Effector memory CD4-positive, alpha-beta T cell (primary cell): ENCODE results near the gene MTA1.

Experiments used
- DNase-seq, 3 donors: peaks; one replicate each; pipeline ENCODE4 v3.0.0-alpha.2; 2020
- H3K27ac ChIP-seq: 2 replicates; pipeline ENCODE4 v1.7.0; 2013; ENCODE audit warnings: mild to moderate bottlenecking, low read length, moderate library complexity; ENCODE audit not compliant: insufficient read depth, poor library complexity, severe bottlenecking
- H3K27me3 ChIP-seq: replicated peaks from 2 replicates; pipeline ENCODE4 v1.7.0; 2013; ENCODE audit warnings: mild to moderate bottlenecking, low read length; ENCODE audit not compliant: insufficient read depth, control insufficient read depth, poor library complexity, severe bottlenecking
- H3K36me3 ChIP-seq: 2 replicates; pipeline ENCODE4 v1.7.0; 2013; ENCODE audit warnings: mild to moderate bottlenecking, low read length, moderate library complexity; ENCODE audit not compliant: control insufficient read depth, insufficient read depth
- H3K4me1 ChIP-seq: 2 replicates; pipeline ENCODE4 v1.7.0; 2013; ENCODE audit warnings: low read length, mild to moderate bottlenecking; ENCODE audit not compliant: control insufficient read depth, insufficient read depth, poor library complexity, severe bottlenecking
- H3K4me3 ChIP-seq: 2 replicates; pipeline ENCODE4 v1.7.0; 2013; ENCODE audit warnings: low read length, low read depth, mild to moderate bottlenecking; ENCODE audit not compliant: insufficient read depth, poor library complexity, severe bottlenecking
- H3K9me3 ChIP-seq: 2 replicates; pipeline ENCODE4 v1.7.0; 2013; ENCODE audit warnings: mild to moderate bottlenecking, low read length, moderate library complexity; ENCODE audit not compliant: control insufficient read depth

MTA1 gene

DNA sequence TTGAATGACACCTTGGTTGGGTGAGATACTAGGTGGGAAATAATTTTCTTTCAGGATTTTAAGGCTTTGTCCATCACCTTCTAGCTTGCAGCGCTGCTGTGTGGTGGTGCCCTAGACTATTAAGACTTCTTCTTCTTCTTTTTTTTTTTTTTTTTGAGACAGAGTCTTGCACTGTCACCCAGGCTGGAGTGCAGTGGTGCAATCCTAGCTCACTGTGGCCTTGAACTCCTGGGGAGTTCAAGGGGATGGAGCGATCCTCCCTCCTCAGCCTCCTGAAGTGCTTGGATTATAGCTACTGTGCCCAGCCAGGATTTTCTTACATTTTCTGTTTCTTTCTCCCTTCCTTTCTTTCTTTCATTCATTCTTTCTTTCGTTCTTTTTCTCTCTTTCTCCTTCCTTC is 10.3 kb upstream of the MTA1 start:
- DNase-seq: no peak
- Histone ChIP-seq H3K36me3 (no peaks in the 10 kb centered on the region), H3K4me1 (peaks cover 6% of the 10 kb centered on the region), H3K27ac (no peak overlapping the region), H3K4me3 (no peak overlapping the region), H3K9me3 (no peaks in the 10 kb centered on the region), H3K27me3 (peaks cover 17% of the 10 kb centered on the region)

DNA sequence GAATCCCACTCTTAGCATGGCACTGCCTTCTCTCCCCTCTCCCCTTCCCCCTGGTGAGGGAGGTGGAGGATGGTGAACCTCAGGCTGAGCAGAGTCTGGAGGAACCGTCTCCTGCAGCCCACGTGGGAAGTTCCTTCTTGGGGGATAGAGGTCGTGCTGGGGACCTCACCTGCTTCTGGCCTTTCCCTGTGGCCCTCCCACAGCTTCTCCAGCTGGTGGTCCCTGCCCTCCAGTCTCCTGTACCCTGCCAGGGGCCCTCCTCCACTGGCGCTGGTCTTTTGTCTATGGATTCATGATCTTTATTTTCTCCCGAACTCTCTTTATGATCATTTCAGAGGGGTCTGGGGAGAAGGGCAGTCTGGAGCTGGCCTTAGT is 9.0 kb upstream of the MTA1 start:
- Histone ChIP-seq H3K27ac (no peak overlapping the region), H3K4me3 (no peak overlapping the region), H3K4me1 (peaks cover 9% of the 10 kb centered on the region), H3K27me3 (peaks cover 17% of the 10 kb centered on the region), H3K9me3 (no peaks in the 10 kb centered on the region), H3K36me3 (no peaks in the 10 kb centered on the region)
- DNase-seq: no peak

DNA sequence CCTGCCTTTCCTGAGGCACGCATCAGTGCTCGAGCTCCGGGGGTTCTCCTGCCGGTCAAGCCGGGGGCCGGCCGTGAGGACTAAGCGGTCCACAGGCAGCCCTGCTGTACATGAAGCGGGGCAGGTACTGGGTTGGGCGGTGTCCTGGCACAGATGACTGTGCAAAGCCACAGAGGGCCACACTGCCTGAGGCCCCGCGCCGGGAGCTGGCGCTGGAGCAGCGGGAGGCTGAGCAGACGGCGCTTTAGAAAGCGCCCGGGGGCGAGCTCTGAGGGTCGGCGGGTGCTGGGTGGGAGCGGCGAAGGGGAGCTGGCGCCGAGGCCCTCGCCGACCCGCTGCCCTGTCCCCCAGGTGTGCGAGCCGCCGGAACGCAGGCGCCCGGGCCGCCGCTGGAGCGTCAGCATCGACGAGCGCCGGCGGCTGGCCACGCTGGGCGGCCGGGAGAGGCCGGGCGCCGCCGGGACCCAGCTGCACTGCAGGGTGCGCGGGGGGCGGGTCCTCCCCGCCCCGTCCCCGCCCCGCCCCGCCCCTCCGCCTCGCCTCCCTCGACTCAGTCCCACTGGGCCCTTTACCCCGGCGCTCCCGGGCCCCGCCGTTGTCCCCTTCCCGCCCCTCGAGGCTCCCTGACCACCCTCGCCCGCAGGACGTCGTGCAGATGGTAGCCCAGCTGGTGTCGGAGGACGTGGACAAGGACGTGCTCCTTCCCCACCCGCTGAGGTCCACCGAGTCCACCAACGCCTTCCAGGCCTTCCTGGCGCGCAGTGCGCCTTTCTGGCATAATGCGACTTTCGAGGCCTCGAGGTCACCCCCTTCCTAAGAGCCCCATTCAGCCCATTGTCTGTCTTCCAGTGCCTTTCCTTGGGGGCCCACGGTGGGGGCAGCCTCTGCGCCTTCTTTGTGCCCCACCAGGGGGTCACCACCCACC is 8.3 kb upstream of the MTA1 start:
- Histone ChIP-seq H3K4me3 (peak overlapping the region; percentile 8), H3K27ac (no peak overlapping the region)
- no peak for DNase-seq

DNA sequence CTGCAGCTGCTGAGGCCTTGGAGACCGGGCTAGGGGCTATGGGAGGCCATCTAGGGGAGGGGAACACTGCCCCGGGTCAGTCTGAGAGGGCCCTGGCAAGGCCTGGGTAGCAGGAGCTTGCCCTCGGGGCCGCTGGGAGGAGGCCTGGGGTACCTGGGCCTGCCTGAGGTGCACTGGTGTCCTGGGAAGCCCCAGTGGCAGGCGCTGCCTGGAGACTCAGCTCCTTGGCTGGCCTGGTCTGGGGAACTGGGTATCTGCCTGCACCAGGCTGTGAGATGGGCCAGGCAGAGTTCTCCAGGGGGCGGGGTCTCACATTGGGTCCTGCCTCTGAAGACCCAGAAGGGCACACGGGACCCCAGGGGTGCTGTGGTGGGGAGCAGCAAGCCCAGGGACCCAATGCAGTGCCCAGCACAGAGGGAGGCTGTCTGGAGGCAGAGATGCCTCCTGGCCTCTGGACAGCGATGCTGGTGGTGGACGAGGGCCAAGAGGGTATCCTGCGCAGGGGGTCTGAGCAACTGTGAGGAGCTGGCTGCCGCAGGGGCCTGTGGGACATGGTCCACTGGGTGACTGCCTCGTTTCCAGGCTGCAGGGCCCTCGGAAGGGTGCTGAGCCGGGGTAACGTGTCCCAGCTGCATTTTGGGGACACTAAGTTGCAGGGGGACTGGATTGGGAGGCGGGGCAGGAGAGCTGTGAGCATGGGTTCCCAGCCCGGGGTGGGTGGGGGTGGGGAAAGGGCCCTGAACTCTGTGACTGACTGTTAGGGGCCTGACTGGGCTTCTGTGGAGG is 7.4 kb upstream of the MTA1 start:
- H3K27me3 ChIP-seq: peaks cover 17% of the 10 kb centered on the region
- H3K9me3 ChIP-seq: no peaks in the 10 kb centered on the region
- no peak for DNase-seq
- peak overlapping the region; percentile 8 for H3K4me3 ChIP-seq
- no peak overlapping the region for H3K27ac ChIP-seq
- H3K36me3 ChIP-seq: no peaks in the 10 kb centered on the region
- H3K4me1 ChIP-seq: peaks cover 9% of the 10 kb centered on the region

More for the DNA sequence above, 8.3 kb upstream of the MTA1 start:
- H3K4me1 ChIP-seq: peaks cover 9% of the 10 kb centered on the region
- no peaks in the 10 kb centered on the region for H3K9me3 ChIP-seq
- H3K27me3 ChIP-seq: peaks cover 17% of the 10 kb centered on the region
- H3K36me3 ChIP-seq: no peaks in the 10 kb centered on the region

DNA sequence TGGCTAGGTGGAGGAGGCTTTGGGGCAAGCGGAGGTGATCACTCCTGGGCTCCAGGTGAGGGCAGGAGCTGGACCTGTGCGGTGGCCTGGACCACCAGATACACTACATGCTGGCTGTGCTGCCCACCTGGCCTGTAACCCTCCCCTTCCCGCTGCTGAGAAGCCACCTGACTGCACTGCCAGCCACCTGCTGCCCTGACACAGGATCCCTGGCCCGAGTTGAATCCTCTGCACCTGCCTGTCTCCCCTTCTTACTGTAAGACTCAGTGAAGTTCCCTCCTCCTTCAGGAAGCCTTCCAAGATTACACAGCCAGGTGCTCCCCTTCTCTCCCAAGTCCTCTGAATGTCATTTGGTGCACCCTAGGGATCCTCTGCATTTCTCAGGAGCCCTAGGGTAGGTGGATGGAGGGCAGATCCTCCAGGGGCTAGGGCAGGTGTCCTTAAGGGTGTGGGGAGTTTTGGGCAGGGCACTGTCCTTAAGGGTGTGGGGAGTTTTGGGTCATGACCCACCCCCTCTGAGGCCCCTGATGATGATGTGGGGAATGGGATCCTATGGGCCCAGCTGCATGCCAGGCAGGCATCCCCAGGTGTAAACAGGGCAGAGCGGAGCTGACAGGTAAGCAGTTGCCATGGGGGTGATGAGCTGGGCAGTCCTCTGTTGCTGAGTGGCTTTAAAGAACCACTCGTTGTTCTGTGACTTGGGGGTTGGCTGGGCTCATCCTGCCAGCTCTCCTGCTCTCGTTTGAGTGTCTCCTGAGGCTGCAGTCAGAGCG is 6.7 kb upstream of the MTA1 start:
- no peaks in the 10 kb centered on the region for H3K9me3 ChIP-seq
- no peak for DNase-seq
- H3K36me3 ChIP-seq: no peaks in the 10 kb centered on the region
- H3K4me1 ChIP-seq: peaks cover 9% of the 10 kb centered on the region
- H3K27me3 ChIP-seq: peaks cover 17% of the 10 kb centered on the region
- no peak overlapping the region for H3K27ac ChIP-seq
- no peak overlapping the region for H3K4me3 ChIP-seq

DNA sequence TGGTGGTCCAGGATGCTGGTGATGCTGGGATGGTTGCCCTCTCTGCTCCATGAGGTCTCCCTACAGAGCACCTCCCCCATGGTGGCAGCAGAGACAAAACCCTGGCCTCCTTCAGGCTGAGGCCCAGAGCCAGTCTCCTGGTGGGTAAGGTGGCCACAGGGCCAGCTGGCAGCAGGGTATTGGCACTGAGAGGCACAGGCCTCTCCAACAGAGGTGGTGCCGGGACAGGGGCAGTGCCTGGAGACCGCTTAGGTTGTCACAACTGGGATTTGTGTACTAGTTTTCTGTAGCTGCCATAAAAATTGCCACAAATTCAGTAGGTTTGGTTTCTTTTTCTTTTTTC is 6.1 kb upstream of the MTA1 start:
- Histone ChIP-seq H3K36me3 (no peaks in the 10 kb centered on the region), H3K27me3 (peaks cover 17% of the 10 kb centered on the region), H3K4me1 (peaks cover 9% of the 10 kb centered on the region), H3K9me3 (no peaks in the 10 kb centered on the region), H3K27ac (no peak overlapping the region), H3K4me3 (no peak overlapping the region)
- no peak for DNase-seq

DNA sequence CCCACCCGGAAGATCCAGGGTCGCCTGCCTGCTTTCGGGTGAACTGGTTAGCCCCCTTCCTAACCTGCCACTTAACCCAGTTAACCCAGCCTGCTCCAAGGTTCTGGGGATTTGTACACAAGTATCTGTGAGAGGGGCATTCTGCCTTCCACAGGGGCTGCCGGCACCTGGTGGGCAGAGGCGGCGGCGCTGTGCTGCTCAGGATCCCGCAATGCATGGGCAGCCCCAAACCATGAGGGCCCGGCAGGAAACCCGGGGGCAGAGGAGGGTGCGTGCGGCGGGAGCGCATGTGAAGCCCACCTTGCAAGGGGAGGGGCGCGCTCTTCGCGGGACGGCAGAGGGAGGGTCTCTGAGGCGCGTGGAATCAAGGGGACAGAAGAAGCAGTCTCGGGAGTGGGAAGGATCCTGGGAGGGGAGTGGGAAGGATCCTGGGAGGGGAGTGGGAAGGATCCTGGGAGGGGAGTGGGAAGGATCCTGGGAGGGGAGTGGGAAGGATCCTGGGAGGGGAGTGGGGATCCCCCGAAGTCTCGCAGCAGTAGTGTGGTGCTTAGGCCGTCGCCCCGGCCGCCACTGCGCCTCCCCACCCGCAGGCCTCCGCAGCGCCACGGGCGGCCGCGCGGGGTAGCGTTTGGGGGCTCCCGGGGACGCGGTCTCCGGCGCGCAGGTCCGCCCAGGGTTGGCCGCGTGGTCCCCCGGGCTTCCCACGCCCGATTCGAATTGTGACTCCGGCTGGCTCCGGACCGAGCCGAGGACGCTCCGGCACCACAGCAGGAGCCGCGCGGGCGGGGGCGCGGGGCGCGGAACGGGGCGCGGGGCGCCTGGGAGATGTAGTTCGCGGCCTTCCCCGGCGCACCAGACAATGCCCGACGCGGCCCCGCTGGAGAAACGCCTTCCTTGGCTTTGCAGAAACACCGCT is 4.9 kb upstream of the MTA1 start:
- Histone ChIP-seq H3K27ac (no peak overlapping the region), H3K36me3 (no peaks in the 10 kb centered on the region), H3K4me3 (peak overlapping the region; percentile 62), H3K27me3 (peaks cover 17% of the 10 kb centered on the region), H3K4me1 (peaks cover 14% of the 10 kb centered on the region), H3K9me3 (no peaks in the 10 kb centered on the region)
- peak; percentile 27 to 42 (median 36) for DNase-seq

DNA sequence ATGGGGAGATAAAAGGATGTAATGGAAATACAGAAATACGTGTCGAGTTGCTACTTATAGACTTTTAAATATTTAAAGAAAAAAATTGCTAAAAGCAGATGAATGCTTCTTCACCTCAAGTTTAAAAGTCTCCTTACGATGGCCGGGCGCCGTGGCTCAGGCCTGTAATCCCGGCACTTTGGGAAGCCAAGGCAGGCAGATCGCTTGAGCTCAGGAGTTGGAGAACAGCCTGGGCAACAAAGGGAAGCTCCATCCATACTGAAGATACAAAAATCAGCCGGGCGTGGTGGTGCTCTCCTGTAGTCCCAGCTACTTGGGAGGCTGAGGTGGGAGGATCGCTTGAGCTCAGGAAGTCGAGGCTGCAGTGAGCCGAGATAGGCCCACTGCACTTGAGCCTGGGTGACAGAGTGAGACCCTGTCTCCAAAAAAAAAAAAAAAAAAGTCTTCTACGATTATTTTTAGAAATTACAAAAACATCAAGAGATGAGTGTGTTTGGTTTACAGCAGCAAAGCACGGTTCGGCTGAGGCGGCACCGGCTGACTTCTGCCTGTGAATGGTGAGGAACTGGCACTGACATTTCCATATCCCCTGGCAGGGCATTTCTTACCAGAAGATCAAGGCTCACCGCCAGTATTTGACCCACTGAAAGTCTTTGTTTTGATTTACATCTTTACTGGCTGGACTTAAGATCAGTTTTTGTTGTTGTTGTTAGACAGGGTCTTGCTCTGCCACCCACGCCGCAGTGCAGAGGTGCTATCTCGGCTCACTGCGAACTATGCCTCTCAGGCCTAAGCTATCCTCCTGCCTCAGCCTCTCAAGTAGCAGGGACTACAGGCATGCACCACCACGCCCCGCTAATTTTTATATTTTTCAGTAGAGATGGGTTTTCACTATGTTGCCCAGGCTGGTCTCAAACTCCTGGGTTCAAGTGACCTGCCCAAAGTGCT is 3.9 kb upstream of the MTA1 start:
- Histone ChIP-seq H3K27me3 (peaks cover 14% of the 10 kb centered on the region), H3K9me3 (no peaks in the 10 kb centered on the region), H3K4me1 (peaks cover 19% of the 10 kb centered on the region), H3K27ac (no peak overlapping the region), H3K4me3 (no peak overlapping the region), H3K36me3 (no peaks in the 10 kb centered on the region)
- no peak for DNase-seq
